ENCODE results near the gene LGR6. TPM values are rescaled to one million over a fixed set of nuclear protein-coding genes. Genes with fewer than 3 reads are reported as not detected.
"Not testable (repeated sequence)": the region's sequence is repeated elsewhere in the genome, so short reads cannot be mapped to it uniquely, and the experiment has no call there.

Gene LGR6
- total RNA-seq, 1 donor from 2014 or later, result 0.53 TPM

DNA sequence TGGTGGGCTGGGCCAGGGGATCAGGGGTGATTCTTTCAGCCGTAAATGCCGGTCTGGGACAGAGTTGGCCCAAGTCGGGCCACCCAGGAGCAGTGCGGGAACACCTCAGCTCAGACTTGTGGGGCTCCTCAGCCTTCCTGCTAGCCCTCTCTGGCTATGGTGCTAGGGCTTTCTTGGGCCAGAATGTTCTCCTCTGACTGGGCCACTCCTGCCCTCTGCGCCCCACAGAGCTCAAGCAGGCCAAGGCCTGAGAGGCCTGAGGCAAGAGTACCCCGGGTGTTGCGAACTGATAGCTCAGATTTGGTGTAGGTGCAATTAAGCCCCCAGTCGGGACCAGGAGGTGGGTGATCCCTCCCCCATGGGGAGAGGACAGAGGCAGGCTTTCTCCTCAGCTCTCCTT is 51.8 kb downstream of the LGR6 start:
- DNase-seq (ENCODE audit: low spot score) (no peak), ATAC-seq (no peak)
- intact Hi-C loops (cut with DNase I), result no loop called here

DNA sequence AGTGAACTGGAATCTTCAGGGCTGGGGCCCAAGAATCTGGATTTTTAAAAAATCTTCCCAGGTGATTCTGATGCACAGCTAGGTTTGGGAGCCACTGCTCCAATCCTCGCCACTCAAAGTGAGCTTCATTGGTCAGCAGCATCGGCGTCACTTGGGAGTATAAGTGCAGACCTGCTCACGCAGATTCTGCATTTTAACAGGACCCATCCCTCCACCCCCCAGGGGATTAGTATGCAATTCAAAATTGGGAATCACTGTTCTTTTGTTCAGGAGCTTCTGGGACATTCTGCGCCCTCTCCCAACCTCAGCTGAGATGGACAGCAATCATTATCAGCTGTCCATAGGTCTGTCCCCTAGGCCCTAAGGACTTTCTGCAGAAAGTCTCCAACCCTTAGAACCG is 53.5 kb downstream of the LGR6 start:
- no peak for DNase-seq (ENCODE audit: low spot score)
- intact Hi-C loops (cut with DNase I), result no loop called here
- no peak for ATAC-seq

DNA sequence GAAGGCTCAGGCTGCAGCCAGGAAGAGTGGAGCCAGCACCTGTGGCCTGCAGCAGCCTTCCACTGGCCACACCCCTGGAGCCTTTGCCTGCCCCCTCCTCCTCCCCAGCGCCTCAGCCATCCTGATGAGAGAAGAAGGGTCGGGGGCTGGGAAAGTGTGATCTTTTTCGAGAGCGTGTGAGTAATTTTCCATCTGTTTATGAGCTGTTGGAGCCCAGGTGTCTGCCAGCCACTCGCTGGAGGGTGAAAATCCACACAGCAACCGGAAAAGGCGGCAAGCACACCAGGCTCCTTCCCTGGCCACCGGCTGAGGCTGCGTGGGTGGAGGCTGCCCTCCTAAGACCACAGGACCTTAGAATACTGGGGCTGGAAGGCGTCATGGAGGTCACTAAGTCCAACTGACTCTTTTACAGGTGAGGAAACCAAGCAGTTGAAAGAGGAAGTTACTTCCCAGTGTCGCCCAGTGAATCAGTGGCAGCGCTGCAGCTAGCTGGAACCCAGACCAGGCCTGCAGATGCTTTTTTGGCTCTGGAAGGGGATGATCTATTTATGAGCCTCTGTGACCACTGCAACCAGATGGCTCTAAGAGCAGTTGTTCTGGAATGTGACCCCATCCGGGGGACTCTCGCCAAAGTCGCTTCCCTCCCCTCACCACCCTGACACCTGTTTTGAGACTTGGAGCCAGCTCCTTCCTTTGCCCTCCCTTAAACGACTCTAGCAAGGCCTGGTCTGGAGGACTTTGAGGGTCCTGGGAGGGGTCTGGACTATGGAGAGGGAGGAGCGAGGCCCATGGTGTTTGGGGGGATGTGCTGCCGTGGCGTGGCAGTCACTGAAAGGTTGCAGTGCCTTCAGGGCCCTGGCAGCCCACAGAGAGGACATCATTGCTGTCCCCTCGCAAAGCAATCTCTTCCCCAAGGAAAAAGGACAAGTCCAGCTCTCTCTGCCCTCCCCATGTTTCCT is 54.5 kb downstream of the LGR6 start:
- DNase-seq (ENCODE audit: low spot score), result no peak
- intact Hi-C loops (cut with DNase I), result no loop called here
- no peak for ATAC-seq

DNA sequence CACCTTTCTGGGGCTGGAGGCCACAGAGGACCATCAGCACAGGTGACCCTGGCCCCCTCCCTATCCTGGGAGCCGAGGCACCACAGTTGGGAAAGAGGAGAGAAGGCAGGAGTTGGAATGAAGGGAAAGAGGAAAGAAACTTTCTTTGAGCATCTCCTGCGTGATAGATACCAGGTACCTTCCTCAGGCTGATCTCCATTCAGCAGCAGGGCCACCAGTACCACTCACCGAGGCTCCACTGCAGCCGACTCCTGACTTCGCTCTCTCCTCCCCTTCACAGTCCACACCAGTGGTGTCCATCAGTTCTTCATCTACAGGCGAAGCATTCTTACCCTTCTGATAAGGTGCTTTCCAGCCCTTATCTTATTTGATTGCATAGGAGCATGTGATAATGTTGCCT is 55.3 kb downstream of the LGR6 start:
- intact Hi-C loops (cut with DNase I), result no loop called here
- no peak for ATAC-seq
- no peak for DNase-seq (ENCODE audit: low spot score)

DNA sequence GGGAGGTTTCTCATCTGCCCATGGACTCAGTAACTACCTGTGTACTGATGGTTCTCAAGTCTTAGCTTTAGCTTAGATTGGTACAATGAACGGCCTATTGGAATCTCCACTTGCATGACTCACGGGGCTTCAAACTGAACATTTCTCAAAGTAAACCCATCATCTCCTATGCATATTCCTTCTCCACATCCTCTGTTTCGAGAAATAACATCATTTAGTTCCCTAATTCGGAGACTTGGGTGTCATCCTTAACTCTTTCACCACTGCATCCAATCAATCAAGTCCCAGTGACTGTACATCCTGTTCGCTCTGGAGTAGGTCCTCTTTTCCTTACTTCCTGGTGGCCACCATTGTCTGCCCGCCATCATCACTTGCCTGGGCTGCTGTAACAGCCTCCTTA is 55.8 kb downstream of the LGR6 start:
- ATAC-seq (no peak), DNase-seq (ENCODE audit: low spot score) (no peak)
- intact Hi-C loops (cut with DNase I), result no loop called here

DNA sequence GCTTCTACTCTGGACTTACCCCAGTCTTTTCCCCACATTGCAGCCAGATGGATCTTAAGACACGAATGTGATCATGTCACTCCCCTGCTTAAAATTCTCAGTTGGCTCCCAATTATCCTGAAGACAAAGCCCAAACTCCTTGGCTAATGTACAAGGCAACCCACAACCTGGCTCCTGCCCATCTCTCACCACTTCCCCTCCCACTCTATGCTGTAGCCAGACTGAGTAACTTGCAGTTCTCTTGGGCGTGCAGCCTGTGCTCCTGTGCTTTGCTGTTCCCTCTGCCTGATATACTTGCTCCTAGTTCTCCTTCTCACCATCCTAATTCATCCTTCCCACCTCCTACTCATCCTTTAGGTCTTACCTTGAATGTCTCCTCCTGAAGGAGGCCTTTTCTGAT is 56.2 kb downstream of the LGR6 start:
- intact Hi-C loops (cut with DNase I), result no loop called here
- no peak for ATAC-seq
- no peak for DNase-seq (ENCODE audit: low spot score)

DNA sequence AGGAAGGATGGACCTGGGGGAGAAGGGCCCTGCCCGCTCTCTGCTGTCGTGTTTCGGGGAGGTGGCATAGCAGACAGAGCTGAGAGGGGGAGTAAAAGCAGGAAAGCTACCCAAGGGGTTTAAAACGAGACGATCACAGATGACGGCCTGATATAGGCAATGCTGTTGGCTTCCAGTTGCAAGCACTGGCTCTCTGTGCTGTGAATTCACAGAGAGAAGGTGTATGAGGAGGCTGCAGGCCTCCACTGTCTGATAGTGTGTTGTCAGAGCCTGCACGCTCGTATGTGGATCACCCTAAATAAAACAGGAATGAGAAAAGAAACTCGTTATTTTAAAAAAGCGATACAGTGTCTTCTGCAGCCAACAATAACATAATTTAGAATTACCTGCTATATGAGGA is 57.4 kb downstream of the LGR6 start:
- intact Hi-C loops (cut with DNase I), result no loop called here
- DNase-seq (ENCODE audit: low spot score), result no peak
- ATAC-seq, result no peak

DNA sequence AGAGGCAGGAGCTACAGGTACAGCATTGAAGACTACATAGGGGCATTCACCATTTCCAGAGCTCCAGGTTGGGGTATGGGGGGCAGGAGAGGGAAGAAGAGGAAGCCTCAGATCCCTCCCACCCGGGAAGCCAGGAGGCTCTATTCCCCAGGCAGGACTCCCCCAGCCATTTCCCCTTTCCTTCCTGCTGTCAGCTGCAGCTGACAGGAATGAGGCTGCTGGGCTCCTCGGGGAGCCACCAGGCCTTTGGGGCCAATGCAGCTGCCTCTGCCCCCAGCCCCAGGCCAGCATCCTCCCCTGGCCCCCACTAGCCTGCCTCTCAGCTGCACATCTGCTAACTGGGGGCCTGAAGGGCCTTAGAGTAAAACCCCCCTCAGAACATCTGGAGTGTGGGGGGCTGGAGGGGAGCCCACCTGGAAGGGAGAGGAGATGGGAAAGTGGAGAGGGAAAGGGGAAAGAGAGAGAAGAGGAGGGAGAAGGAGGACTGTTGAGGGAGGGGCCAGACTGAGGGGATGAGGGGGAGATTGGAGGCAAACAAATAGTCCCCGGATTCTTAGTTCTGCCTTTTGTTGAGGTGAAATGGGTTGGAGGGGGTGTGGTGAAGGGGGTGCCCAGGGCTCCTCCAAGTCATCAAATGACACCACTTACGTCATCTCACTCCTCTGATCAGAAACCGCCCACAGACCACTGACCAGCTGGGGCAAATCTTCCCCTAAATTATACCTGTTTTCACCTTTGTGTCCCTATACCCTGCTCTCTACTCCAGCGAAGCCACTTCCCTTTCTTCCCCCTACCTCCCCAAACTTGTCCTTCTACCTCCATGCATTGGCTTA is 58.0 kb downstream of the LGR6 start:
- ATAC-seq (no peak), DNase-seq (ENCODE audit: low spot score) (no peak)
- intact Hi-C loops (cut with DNase I), result no loop called here

DNA sequence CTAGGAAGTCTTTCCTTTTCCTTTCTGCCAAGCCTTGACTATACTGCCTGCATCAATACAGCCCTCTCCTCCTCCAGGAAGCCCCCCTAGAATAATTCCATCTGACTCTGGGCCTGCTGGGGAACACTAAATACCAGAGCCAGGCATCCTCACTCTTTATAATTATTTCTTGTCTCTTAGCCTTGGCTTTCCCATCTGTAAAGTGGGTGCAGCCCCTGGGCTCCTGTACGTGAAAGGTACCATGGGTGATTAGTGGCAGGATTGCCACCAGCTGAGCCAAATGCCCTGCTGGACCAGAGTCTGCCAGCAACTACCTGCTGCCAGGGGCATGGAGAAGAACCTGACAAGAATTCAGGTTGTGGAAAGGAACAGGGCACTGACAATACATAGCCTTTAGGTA is 58.7 kb downstream of the LGR6 start:
- ATAC-seq (no peak), DNase-seq (ENCODE audit: low spot score) (no peak)
- intact Hi-C loops (cut with DNase I), result no loop called here

DNA sequence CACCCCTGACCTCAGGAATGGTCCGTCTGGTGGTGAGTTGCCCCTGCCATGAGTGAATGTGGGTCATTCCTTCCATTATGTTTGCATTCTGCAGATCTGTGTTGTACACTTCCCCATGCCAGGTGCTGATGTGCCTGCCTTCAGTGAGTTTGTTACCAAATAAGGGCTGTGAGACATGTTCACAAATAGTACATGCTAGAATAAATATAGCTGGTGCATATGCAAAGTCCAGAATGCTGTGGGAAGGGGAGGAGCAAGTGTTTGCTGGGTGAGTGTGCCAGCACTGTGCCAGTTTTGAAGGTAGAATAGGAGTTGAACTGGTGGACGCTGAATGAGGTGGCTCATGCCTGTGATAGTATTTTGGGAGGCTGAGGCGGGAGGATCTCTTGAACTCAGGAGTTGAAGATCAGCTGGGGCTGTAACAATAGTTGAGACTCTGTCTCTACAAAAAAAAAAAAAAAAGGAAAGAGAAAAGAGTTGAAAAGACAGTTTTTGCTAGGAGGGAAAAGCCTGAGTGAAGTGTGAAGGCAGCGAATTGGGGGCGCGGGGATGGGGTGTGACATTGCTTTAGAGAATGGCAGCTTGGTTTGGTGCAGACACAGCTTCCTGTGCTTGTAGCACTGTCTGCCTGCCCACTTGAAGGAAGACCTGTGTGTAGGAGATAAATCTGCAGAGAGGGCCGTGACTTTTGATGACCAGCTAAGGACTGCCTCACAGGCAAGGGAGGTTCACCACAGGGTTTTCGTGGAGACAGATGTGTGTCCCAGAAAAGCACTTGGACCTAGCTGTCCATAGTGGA is 61.1 kb downstream of the LGR6 start:
- intact Hi-C loops (cut with DNase I), result no loop called here
- DNase-seq (ENCODE audit: low spot score) (no peak), ATAC-seq (no peak)

DNA sequence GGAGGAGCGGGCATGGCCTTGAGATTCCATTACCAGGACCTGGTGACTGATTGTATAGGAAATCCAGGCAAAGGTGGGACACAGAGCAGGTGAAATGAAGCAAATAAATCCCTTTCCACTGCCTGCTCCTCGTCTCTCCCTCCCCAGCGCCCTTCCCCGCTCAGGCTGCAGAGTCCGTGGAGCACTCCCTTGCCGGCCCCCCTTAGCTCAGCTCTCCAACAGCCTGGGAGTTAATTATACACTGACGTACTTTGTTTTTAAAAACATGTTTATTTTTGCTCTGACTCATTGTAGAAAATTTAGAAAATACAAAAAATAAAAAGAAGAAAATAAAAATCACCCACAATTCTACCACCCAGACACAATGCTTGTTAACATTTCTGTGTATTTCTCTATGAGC is 61.7 kb downstream of the LGR6 start:
- DNase-seq (ENCODE audit: low spot score) (no peak), ATAC-seq (no peak)
- intact Hi-C loops (cut with DNase I), result no loop called here

DNA sequence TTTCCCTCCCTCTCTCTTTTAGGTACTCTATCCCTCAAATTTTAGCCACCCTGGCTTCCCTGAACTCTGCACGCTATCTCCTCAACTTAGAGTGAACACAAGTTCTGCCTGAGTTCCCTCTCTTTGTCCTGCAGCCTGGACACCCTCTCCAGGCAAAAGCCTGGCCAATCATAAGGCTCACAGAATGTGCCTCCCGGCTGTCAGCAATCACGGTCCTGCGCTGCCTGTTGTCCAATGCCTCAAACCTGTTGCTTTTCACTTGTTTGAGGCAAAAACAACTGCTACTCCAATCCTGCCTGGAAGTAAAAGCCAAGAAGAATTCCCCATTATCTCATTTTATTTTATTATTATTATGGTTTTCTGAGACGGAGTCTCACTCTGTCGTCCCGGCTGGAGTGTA is 66.1 kb downstream of the LGR6 start:
- intact Hi-C loops (cut with DNase I), result no loop called here
- DNase-seq (ENCODE audit: low spot score), result no peak
- no peak for ATAC-seq

DNA sequence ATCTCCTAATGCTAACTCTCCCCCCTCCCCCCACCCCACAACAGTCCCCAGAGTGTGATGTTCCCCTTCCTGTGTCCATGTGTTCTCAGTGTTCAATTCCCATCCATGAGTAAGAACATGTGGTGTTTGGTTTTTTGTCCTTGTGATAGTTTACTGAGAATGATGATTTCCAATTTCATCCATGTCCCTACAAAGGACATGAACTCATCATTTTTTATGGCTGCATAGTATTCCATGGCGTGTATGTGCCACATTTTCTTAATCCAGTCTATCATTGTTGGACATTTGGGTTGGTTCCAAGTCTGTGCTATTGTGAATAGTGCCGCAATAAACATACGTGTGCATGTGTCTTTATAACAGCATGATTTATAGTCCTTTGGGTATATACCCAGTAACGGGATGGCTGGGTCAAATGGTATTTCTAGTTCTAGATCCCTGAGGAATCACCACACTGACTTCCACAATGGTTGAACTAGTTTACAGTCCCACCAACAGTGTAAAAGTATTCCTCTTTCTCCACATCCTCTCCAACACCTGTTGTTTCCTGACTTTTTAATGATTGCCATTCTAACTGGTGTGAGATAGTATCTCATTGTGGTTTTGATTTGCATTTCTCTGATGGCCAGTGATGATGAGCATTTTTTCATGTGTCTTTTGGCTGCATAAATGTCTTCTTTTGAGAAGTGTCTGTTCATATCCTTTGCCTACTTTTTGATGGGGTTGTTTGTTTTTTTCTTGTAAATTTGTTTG is 67.8 kb downstream of the LGR6 start:
- intact Hi-C loops (cut with DNase I); ATAC-seq; DNase-seq (ENCODE audit: low spot score): not testable (repeated sequence)

DNA sequence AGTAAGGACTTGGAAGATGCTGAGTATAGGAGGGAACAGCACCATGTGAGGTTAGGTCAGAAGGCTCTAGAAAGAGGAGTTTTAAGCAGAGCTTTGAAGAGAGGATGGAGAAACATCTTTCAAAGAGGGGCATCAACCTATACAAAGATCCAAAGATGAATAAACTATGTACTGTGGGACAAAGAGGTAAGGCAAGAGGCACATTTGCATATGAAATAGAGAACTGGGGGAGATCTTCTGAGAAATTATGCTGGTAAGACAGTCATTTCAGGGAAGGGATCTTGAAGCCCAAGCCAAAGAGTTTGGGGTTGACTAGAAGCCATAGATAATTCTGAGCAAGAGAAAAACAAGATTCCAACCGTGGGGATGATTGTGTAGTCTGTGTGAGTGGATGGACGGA is 70.0 kb downstream of the LGR6 start:
- DNase-seq (ENCODE audit: low spot score) (no peak), ATAC-seq (no peak)

DNA sequence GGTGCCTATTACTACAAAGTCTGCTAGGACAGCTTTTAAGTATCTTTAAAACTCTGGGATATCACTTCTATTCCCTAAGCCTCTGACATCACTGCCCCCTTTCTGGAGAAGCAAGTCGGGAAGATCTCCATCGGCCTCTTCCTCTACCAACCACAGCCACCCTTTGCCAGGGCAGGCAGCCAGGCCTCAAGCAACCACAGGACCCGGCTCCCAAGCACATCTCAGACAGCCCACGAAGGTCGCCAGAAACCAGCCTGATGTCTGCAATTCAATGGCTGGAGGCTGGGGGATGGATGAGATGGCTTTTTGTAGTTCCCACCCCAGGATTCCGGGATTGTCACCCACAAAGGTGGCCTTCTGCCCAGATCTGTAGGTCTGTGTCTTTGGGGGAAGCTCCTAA is 70.7 kb downstream of the LGR6 start:
- ATAC-seq, result no peak
- intact Hi-C loops (cut with DNase I), result no loop called here
- no peak for DNase-seq (ENCODE audit: low spot score)

More for the DNA sequence above, 70.0 kb downstream of the LGR6 start:
- intact Hi-C loops (cut with DNase I), result no loop called here

DNA sequence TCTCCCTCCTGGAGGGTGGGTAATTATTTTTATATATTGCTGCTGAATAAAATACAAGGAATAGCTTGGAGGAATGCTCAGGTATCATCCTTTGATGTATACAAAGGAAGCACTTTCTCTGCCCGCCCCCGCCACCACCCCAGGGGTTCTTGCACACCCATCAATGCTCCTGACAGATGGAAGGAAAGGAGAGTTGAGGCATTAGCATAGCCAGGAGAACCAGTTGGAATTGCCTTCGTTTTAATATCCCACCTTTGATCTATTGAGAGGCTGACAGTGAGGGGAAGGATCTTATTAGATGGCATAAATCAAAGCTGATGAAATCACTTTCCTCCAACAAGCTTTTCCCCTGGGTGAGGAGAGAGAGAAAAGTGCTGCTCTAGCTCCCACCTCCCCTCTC is 71.1 kb downstream of the LGR6 start:
- DNase-seq (ENCODE audit: low spot score), result no peak
- intact Hi-C loops (cut with DNase I), result no loop called here
- ATAC-seq, result no peak

DNA sequence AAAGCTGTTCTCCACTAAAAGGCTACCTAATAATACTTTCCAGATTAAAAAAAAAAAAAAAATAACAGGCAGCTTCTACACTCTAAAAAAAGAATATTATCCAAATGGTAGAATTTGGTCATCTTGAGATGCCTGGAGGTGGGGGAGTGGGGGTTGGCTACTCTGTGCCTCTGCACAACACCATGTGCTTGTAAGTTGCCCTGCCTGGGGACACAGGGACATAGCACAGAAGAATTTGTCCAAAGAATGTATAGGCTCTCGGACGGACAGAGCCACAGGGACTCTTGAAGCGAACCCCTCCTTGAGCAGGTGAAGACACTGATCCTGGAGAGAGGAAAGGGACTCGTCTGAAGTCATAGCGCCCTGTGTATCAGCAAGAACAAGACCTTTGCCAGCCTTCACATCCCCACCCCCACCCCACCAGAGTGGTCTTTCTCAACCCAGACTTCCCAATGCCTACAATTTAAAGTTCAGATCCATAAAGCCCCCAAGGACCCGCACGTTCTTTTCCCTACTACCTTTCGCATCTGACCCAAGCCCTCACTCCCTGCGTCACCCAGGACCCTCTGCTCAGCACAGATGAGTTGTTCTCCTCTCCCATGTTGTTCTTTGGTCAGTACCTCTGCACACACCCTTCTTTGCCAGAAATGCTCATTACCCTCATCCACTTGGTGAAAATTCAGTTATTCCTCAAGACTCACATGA is 72.6 kb downstream of the LGR6 start:
- ATAC-seq (no peak), DNase-seq (ENCODE audit: low spot score) (no peak)
- intact Hi-C loops (cut with DNase I), result no loop called here

DNA sequence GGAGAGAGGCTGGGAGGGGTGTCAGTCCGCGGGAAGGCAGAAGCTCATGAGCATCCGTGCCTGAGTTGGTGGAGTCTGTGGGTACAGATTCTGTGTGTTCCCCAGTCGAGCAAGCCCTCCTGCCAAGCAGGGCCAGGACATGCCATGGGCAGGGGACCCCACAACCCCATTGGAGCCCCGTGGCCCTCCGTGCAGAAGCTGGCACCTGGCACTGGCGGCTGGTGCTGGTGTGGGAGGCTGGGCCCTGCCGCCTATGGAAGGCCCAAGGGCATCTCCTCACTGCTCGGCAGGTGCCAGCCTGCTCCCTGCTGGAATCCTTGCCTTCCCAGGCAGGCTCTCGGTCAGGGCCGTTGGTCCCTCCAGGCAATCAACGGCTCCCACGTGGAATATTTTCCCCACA is 74.4 kb downstream of the LGR6 start:
- intact Hi-C loops (cut with DNase I), result no loop called here
- ATAC-seq (no peak), DNase-seq (ENCODE audit: low spot score) (no peak)
